Prostate gland (tissue), 2 donors: ENCODE measurements around the gene AKR1D1. TPM values are rescaled to one million over a fixed set of nuclear protein-coding genes. Genes with fewer than 3 reads are reported as not detected.

ENCODE experiments used
- DNase-seq: peaks from one replicate; pipeline ENCODE4 v3.0.0-alpha.2; 2019; ENCODE audit warnings: low spot score
- H3K27ac ChIP-seq, 2 donors: fragments of 200-600 bp; sonication (generic); 2 replicates each; pipeline ENCODE4 v1.5.1; 2017 to 2019
- H3K27me3 ChIP-seq: fragments of 200-600 bp; sonication (generic); replicated peaks from 2 replicates; pipeline ENCODE4 v1.5.1; 2019; ENCODE audit not compliant: insufficient read depth
- H3K36me3 ChIP-seq, 2 donors: fragments of 200-600 bp; sonication (generic); 1 replicate in 1 of 2; 2 replicates in 1 of 2; pipeline versions ENCODE4 v1.5.1 to v1.8.1; 2017 to 2019
- H3K4me1 ChIP-seq: fragments of 200-600 bp; sonication (generic); replicated peaks from 2 replicates; pipeline ENCODE4 v1.5.1; 2019
- H3K4me3 ChIP-seq, 2 donors: fragments of 200-600 bp; sonication (generic); 2 replicates each; pipeline ENCODE4 v1.5.1; 2017 to 2019
- H3K9me3 ChIP-seq: fragments of 200-600 bp; sonication (generic); 2 replicates; pipeline ENCODE4 v1.5.1; 2017
- CTCF ChIP-seq, 4 experiments: fragments of 200-600 bp in 2 of 4; fragments of 450-650 bp in 2 of 4; sonication (generic) in 2 of 4; IDR thresholded peaks; 1 replicate in 3 of 4; 2 replicates in 1 of 4; pipeline ENCODE4 v1.5.1; 2016 to 2019; ENCODE audit warnings: antibody characterized with exemption in 4 of 4, mild to moderate bottlenecking in 2 of 4, moderate library complexity in 2 of 4
- POLR2A ChIP-seq: fragments of 450-650 bp; IDR thresholded peaks from one replicate; pipeline ENCODE4 v1.6.1; 2016; ENCODE audit warnings: antibody characterized with exemption, mild to moderate bottlenecking
- POLR2AphosphoS5 ChIP-seq: sonication (generic); formaldehyde crosslinking; IDR thresholded peaks from one replicate; pipeline ENCODE4 v1.6.1; 2017; ENCODE audit warnings: antibody characterized with exemption
- WGBS: methylation state at CpG from one replicate; pipeline ENCODE4 v1.1.5; 2018; 5-methylcytosine and 5-hydroxymethylcytosine counted together
- intact Hi-C: fragments of 100-400 bp; cut with DNase I; formaldehyde crosslinking; loops from one replicate; pipeline ENCODE4 v1.14.2; 2022
- total RNA-seq, 2 donors: library from RNA; depleted of rRNA; stranded (reverse); fragments of >200 nt; gene quantifications; one replicate each; pipeline ENCODE4 v1.1.0, GENCODE V29; 2016

AKR1D1 gene
- total RNA-seq, 2 donors from 2014 or later = not detected

GRCh38 chr7:138077809-138078208, 1.6 kb downstream of the AKR1D1 start:
- Histone ChIP-seq H3K4me3 (no peak overlapping the region), H3K27ac (no peak overlapping the region), H3K9me3 (no peaks in the 10 kb centered on the region), H3K27me3 (no peaks in the 10 kb centered on the region), H3K36me3 (no peaks in the 10 kb centered on the region), H3K4me1 (no peaks in the 10 kb centered on the region)
- intact Hi-C loops = no loop called here
- no peak for DNase-seq
- 93% methylated on average over 2 of the region's 2 CpGs for WGBS
- no peak for TF ChIP-seq POLR2AphosphoS5
- TF ChIP-seq POLR2A = no peak
- no peak for TF ChIP-seq CTCF (IDR thresholded peaks at IDR 0.05)

GRCh38 chr7:138079137-138079536, 2.9 kb downstream of the AKR1D1 start:
- Histone ChIP-seq H3K27ac (no peak overlapping the region), H3K4me1 (no peaks in the 10 kb centered on the region), H3K36me3 (no peaks in the 10 kb centered on the region), H3K27me3 (no peaks in the 10 kb centered on the region), H3K4me3 (no peak overlapping the region), H3K9me3 (no peaks in the 10 kb centered on the region)
- 93% methylated on average over 1 of the region's 1 CpG for WGBS
- intact Hi-C loops = no loop called here
- no peak for DNase-seq
- TF ChIP-seq POLR2A (no peak), CTCF (IDR thresholded peaks at IDR 0.05) (no peak), POLR2AphosphoS5 (no peak)

- H3K4me3 ChIP-seq = no peak overlapping the region
- no peaks in the 10 kb centered on the region for H3K36me3 ChIP-seq
- intact Hi-C loops = no loop called here
- no peaks in the 10 kb centered on the region for H3K9me3 ChIP-seq
- TF ChIP-seq POLR2A = no peak
- no peak for TF ChIP-seq CTCF (IDR thresholded peaks at IDR 0.05)
- TF ChIP-seq POLR2AphosphoS5 = no peak
- no peak overlapping the region for H3K27ac ChIP-seq
- no peaks in the 10 kb centered on the region for H3K27me3 ChIP-seq
- DNase-seq = no peak
- 81% methylated on average over 4 of the region's 4 CpGs for WGBS
- H3K4me1 ChIP-seq = no peaks in the 10 kb centered on the region
Measured at GRCh38 chr7:138081868-138082267, 5.6 kb downstream of the AKR1D1 start.

GRCh38 chr7:138083859-138084258, 7.6 kb downstream of the AKR1D1 start:
- TF ChIP-seq CTCF (IDR thresholded peaks at IDR 0.05) = no peak
- TF ChIP-seq POLR2AphosphoS5 = no peak
- no peak for TF ChIP-seq POLR2A
- no peaks in the 10 kb centered on the region for H3K27me3 ChIP-seq
- WGBS = 89% methylated on average over 3 of the region's 3 CpGs
- H3K36me3 ChIP-seq = no peaks in the 10 kb centered on the region
- intact Hi-C loops = no loop called here
- no peak for DNase-seq
- no peak overlapping the region for H3K4me3 ChIP-seq
- no peaks in the 10 kb centered on the region for H3K9me3 ChIP-seq
- H3K4me1 ChIP-seq = no peaks in the 10 kb centered on the region
- H3K27ac ChIP-seq = no peak overlapping the region

GRCh38 chr7:138086563-138087270, 10.5 kb downstream of the AKR1D1 start:
- no peaks in the 10 kb centered on the region for H3K9me3 ChIP-seq
- H3K4me3 ChIP-seq = no peak overlapping the region
- TF ChIP-seq POLR2A = no peak
- no peak for TF ChIP-seq CTCF (IDR thresholded peaks at IDR 0.05)
- no peak for TF ChIP-seq POLR2AphosphoS5
- intact Hi-C loops = no loop called here
- H3K4me1 ChIP-seq = no peaks in the 10 kb centered on the region
- DNase-seq = no peak
- H3K27ac ChIP-seq = no peak overlapping the region
- H3K27me3 ChIP-seq = no peaks in the 10 kb centered on the region
- WGBS = 88% methylated on average over 5 of the region's 5 CpGs
- H3K36me3 ChIP-seq = no peaks in the 10 kb centered on the region
